NCI-H526 treated with DMSO at 0.1 percent for 48 hours (cell line): ENCODE data around the gene CELF1.
"Not testable (repeated sequence)": the region's sequence is repeated elsewhere in the genome, so short reads cannot be mapped to it uniquely, and the experiment has no call there.

Experiments used
- DNase-seq: peaks from one replicate; lab custom pipeline; 2025; lab: John Stamatoyannopoulos, UW

Gene CELF1

DNA sequence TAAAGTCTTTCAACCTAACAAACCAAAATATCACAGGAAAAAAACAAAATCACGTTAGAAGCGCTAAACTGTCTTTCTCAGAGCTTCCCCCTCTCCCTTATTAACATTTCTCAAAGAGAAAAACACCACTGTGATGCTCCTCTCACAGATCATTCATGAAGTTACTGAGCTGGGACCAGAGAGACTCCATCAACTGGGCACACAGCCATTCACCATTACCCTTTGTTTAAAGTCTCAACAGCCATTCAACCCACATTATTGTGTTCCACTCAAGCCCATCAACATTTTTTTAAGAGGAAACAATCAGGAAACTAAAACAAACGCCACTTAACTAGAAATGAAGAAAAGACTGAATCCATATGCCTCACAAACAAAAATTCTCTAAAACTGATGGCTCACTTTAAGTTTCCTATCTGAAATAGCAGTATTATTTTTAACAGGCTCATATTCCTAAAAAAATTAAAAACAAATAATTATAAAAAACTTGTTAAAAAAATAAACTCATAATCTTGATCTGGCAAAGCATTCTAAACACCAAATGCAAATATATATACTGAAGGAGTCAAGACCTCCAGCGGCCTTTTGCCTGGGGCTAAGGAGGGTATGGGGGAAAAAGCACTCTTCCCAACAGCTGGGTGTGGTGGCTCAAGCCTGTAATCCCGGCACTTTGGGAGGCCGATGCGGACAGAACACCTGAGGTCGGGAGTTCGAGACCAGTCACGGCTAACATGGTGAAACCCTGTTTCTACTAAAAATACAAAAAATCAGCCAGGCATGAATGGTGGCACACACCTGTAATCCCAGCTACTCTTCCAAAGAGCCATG is 14.0 kb downstream of the CELF1 start:
- DNase-seq, result no peak

DNA sequence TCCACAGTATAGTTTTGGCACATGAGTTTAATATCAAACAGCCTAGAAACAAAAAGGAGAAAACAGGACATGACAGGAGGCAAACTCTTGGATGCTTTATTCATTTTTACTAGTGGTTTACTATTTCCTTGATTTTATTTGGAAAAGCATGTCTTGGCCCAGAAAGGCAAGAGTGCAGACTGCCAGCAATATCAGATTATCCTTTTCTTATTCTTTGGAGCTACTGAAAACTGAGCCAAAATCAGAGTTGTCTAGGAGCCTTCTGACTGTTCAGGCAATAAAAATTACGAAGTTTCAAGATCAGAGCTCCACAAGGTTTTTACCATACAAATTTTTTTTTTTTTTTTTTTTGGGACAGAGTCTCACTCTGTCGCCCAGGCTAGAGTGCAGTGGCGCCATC is 16.0 kb downstream of the CELF1 start:
- DNase-seq, result no peak

DNA sequence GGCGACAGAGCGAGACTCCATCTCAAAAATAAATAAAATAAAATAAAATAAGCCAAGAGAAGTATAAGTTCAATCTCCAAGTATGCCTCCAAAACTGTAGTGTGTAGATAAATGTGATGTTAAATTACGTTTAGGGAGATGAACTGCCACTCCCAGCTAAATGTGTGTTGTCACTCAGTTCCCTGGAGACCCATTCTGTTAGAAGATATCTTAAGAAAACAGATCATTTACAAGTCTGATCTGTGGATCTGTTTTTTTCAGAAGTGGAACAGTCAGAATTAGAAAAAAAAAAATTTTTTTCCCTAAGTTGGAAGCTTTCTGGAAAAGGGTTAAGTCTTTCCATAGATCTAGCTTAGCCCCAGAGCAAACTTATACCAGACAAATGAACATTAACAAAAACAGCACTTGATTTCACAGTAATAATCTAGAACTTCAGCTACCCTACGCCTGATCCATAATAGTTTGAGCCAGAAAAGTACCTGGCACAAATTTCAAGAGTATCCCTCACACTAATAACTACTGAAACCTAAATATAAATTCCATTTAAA is 18.2 kb downstream of the CELF1 start:
- no peak for DNase-seq

GRCh38 chr11:47533690-47534151 is 19.2 kb downstream of the CELF1 start:
- DNase-seq, result no peak

GRCh38 chr11:47532597-47533213 is 20.2 kb downstream of the CELF1 start:
- DNase-seq, result no peak

GRCh38 chr11:47531666-47532065 is 21.3 kb downstream of the CELF1 start:
- no peak for DNase-seq

- DNase-seq, result not testable (repeated sequence)
Observed at GRCh38 chr11:47530721-47531120, 22.2 kb downstream of the CELF1 start.

DNA sequence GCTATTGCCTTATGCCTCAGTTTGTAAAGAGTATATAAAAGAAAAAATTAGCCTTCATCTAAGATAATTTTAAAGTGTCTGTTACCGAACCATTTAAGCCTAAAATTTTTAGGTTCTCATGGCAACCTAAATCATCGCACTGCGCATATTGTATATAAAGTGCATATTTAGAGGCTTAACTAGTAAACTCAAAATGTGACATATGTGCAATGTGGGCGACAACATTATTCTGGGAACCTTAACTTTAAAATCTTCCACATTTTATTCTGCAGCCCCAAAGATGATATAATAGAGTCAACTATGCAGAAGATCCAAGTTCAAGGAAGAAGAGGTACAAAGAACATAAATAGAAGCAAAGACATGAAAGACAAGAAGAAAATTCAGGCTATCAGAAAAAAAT is 23.0 kb downstream of the CELF1 start:
- no peak for DNase-seq

DNA sequence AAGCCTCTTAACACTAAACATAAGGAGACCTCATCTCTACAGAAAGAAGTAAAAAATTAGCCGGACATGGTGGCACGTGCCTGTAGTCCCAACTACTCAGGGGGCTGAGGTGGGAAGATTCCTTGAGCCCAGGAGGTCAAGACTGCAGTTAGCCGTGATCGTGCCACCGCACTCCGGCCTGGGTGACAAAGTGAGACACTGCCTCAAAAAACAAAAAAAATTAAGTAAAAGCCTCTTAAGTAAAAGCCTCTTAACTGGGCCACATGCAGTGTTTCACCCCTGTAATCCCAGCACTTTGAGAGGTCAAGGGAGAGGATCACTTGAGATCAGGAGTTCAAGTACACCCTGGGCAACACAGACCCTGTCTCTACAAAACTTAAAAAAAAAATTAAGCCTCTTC is 25.7 kb downstream of the CELF1 start:
- DNase-seq, result no peak

DNA sequence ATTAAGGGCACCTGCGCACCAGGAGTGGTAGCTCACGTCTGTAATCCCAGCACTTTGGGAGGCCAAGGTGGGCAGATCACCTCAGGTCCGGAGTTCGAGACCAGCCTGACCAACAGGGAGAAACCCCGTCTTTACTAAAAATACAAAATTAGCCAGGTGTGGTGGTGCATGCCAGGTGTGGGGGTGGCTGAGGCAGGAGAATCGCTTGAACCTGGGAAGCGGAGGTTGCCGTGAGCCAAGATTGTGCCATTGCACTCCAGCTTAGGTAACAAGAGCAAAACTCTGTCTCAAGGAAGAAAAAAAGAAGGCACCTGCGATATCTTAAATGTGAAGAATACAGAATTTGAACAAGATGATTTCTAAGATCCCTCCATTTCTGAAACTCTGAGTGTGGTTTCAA is 26.9 kb downstream of the CELF1 start:
- not testable (repeated sequence) for DNase-seq

DNA sequence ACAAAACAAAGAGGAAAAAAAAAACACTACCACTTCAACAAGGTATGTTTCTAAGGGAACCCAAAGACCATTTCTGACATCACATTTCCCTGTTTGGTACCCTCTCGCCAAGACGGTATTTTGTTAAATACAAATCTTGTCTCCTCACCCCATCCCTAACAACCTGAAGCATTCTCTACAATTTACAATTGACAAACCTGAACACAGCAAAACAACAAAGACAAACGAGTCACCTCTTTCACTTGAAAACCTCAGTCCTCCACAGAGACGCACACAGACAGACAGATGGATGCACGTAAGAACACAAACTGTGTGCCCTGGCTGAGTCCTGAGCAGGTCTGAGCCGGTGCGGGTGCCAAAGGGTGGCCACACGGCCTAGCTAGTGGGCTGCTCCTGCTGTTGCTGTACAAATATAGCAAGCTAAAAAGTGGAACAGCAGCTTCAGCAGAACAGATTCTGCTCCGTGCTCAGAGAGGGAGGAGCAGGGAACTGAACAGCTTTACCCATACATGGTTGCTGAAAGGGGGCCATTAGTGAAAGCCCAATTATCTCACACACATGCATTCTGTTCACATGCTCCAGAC is 28.5 kb downstream of the CELF1 start:
- DNase-seq, result no peak

DNA sequence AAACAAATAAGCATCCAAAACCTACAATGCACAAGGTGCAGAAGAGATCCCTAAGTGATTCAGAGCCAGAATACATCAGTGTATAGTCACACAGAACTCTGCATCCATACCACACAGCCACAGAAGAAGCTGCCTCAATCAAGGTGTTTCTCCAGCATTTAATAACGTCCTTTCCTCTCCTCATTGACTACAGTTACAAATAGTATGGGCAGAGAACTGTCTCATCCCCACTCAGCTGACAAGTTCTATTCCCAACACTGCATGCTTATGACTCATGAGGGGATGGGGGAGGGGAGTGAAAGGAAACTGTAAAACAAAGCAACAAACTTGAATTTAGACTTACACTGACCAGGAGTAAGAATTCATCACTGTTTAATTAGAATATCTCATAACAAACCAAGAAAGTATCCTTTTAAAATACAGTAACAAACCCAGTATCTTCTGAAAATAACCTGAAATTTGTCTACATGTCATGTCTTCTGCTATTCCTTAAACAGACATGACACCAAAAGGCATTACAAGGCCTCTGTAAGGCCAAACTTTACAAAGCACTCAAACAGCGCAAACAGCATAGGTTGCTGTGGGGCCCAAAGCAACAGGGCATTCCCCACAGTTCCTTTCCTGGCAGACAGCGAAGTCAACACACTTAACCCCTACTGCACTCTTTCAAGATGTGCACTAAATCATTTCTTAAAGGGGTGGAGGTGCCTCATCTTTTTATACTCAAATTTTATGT is 29.3 kb downstream of the CELF1 start:
- no peak for DNase-seq

DNA sequence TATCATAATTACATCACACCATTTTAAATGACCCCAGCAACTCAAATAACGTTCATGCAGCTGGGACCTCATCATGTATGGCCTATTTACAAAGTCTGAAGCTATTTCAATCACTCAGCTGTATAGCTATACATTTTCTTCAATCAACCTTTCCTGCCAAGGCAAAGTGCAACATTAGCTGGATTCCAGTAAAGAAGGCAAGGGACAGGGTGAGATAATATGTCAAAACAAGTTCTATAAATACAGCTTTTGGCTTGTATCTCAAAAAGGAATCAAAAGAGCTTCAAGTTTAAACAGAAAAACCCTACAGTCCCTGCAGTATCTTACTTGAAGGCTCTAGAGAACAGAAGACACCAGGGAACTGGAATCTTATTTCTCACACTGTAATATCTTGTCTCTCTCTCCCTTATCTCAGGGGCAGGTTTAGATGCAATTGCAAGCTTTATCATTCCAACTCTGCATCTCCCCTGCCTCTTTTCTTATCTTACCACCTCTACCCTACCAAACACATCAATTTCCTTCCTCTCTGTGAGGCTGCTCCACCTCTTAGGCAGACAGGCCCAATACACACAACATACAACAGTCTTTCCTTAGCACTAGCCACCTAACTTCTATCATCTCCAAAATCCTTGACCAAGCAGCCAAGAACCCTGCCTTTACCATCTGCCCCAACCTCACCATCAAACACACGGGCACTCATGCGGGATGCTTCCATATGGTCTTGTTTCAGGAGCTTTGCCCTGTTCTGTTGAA is 34.5 kb downstream of the CELF1 start:
- DNase-seq, result no peak

GRCh38 chr11:47516984-47517853 is 35.7 kb downstream of the CELF1 start:
- DNase-seq, result no peak

- no peak for DNase-seq
Observed at GRCh38 chr11:47516155-47516554, 36.8 kb downstream of the CELF1 start.

DNA sequence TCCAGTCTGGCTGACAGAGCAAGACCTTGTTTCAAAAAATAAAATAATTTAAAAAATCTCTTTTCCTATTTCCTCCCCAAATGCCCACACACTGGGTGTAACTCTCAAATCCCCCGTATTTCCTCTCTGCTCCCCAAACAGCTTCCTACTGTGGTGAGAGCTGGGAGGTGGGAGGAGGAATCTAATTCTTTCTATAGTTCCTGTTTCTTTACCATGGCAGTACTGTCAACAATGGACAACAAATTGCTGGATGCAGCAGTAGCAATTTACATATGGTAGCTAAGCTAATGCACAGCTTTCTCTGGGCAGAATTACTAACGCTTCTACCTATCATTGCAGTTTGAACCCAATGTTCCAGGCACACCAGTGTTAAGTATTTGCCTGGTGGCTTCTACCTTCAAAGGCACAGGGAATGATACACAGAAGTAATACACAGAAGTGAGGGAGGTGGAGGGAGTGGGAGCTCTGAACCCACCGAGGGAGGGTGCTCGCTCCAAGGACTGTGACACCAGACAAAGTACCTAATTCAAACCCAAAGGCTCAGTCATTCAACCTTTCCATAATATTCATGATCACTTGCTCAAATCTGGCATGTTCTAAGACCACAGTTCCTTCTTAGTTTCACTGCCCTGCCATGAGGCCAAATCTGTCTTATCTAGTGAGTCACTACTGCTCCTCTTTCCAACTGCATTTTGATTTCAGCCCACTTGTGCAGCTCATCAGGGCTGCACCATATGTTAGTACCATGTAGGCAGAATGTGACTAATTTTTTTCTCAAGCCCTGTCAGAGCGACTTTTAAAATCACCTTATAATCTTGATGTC is 37.9 kb downstream of the CELF1 start:
- no peak for DNase-seq

DNA sequence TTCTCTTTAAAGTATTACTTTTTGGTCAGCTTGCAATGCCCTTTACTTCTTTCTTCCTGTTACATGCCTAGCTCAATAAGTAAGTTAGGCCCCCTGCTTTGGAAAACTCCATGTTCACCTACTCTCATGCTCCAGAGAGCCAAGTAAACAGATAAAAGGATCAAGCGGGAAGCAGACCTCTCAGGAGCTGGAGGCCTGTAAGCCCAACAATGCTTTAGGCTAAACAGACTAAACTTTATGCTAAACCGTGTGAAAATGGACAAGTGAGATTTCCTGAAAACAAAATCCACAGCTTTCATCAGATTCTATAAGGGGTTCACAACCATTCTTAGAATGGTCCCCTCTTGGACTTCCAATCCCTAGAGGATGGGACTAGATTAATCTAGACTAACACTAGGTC is 40.2 kb downstream of the CELF1 start:
- DNase-seq, result no peak

GRCh38 chr11:47511917-47512316 is 41.0 kb downstream of the CELF1 start:
- DNase-seq, result no peak

DNA sequence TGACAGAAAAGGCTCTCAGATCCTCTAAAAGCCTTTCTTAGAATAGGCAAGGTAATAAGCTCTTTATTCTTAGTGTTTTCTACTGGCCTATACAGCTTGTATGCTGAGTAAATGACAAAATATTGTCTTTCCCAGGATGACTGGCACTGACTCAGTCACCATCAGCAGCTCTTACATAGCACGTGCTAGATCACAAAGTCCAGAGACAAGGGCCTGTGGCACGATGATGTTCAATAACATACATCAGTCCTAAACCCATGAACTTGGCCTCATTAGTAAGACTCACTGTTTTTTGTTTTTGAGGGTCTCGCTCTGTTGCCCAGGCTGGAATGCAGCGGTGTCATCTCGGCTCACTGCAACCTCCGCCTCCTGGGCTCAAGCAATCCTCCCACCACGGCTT is 42.7 kb downstream of the CELF1 start:
- no peak for DNase-seq

DNA sequence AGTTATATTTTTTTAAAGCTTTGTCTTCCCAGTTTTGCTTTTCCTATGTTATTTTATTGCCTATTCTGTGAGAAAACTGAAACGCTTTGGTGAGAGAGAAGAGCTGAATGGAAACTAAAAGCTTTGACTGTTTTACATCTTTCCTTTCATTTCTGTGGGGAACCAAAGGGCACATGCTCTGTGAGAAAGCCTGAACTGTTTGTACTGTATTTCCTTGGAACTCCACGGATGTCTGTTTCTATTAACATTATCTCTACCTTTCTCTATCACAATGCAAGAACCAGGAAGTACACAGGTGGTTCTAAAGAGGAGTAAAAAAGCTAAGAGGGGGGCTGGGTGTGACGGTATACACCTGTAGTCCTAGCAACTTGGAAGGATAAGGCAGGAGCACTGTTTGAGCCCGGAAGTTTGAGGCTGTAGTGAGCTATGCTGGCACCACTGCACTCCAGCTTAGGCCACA is 43.8 kb downstream of the CELF1 start:
- DNase-seq, result no peak
